Medulla oblongata (tissue), 1 donor: ENCODE measurements around the gene DYNC1I1.

Experiments
- DNase-seq: peaks from one replicate; pipeline ENCODE4 v3.0.0-alpha.2; 2015; ENCODE audit errors: extremely low spot score

DYNC1I1 gene

DNA sequence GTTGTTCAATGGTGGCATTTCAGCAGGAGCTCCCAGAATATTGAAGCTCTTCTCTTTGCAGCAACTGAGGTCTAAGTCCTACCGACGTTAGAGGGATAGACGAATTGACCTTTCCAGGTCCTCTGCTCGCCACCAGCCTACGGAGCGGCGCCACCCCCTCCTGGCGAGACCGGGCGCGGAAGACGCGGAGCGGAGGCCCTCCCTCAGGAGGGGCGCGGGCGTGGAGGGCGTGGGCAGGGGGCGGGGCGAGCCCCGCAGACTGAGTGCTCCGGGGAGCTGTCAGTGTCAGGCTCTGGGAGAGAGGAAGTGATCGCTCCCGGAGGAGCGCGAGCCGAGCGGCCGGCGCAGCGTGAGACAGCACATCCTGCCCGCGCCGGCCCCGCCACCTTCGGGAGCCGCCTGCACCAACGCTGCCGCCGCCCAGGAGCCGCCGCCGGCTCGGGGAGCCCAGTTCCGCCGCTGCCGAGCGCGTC lies at the start of gene DYNC1I1:
Gene DYNC1I1, plus strand, starts transcription at position 257 of the 473 bp plus-strand sequence. CDS start 32,176 bp downstream, outside the sequence.
- DNase-seq, result peak; percentile 72

DNA sequence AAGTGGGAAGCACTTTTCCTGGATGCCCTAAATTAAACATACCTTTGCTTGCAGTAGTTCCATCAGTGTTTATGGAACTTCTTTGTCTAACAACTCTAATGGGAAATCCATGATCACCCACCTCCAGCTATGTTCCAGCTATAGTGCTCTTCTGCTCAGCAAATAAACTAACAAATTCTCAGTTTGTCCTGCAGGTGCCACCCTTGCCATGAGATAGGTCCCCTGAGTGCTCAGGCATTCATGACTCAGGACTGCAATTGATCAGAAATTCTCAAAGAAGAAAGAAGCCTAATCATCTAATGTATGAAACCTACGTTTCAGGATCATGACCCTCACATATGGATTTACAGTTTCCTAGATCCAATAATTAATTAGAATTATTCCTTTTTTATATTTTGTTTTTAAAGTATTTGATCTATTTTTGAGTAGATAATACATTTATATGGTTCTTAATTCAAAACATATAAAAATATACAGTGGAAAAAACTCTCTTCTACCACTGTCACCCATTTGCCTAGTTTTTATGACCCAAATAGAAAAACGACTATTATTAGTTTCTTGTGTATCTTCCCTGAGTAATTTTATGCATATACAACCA lies 48.7 kb upstream of the DYNC1I1 start:
- peak; percentile 73 for DNase-seq

DNA sequence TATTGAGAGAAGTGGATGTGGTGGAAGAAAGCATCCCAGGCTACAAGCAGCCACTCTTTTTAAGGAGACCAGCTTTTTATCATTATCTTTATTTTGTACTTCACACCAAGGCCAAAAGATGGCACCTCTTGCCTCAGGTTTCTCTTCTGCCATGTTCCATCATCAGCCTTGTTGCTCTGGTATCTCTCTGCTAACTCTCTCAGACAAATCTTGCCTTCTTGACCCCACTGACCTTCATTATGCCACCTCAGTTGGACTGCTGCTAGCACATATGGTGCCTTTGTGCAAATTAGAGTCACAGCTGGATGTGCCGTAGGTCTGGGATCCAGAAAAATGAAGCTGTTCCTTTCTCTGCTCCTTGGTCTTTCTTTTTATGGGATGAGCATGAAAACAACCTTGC lies 47.1 kb upstream of the DYNC1I1 start:
- DNase-seq, result peak; percentile 14

DNA sequence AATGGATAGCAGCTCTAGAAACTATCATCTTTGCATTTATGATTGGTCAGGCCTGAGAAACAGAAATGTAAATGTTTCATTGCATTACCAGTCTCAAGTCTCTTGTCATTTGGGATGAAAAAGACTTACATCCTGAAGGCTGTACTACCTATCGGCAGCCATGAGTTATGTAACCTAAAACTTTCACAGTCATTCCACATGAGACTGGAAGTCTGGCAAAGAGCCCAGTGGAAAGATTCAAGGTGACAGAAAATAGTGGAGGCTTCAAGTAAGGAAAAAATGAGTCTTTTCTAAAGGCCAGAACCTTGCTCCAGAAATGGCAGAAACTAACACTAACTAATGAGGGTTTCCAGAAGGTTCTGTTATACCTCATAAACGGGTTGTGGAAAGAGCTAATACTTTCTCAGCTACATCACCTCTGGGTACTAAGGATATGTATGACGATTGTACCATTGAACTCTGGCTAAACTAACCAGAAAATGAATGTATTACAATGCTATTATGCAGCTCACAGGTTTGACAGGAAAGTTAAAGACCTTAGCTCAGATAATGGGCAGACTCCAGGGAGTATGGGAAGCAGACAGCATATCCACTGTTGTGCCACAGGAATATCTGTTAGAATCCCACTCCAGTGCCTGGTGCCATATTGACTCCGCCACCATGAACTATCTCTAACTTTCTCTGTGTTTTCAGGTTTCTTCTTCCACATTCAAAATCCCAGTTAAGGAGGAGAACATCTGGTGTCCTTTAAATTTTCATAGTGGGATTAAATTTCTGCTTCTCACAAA lies 41.7 kb upstream of the DYNC1I1 start:
- DNase-seq, result peak; percentile 14

DNA sequence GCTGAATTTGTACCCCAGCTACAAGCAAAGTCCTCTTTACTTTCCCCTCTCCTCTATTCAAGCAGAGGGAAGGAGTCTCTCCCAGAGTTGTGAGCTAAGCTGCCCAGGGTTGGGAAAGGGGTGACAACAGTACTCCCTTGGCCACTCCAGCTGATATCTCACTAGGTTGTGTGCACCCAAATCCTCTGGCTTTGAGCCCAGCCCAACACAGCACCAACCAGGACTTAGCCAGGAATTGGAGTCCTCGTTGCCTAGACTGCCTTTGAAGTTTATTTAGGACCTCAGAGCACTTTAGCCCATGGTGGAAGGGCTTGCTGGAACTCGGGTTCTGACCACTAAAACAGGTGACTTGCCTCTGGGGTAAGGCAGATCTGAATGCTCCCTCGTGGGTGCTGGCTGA lies 35.7 kb upstream of the DYNC1I1 start:
- DNase-seq, result no peak

DNA sequence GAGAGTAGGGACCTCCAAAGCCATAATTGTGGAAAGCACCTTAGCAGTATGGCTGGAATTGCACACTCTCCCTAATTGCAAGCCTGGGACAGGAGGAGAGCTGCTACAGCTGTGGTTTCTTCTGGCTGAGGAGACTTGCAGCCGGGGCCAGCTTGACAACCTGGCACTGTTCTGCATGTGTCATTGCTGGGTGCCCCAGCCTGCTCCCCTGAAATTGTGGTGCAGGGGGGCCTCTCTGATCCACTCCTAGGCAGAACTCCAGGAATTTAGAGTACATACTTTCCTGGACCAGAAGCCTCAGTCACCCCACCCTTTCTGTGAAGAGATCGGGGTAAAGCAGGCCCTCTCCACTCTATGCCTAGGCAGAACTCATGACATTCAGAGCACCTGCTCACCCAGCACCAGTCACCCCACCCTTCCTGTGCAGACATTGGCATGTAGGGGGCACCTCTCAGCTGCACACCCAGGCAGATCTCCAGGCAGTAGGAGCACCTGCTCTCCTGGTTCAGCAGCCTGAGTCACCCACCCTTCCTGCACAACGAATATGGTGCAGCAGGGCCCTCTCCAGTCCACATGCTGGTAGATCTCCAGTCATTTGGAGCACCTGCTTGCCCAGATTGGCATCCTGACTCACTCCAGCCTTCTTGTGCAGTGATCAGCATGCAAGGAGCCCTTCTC lies 34.4 kb upstream of the DYNC1I1 start:
- DNase-seq, result no peak

DNA sequence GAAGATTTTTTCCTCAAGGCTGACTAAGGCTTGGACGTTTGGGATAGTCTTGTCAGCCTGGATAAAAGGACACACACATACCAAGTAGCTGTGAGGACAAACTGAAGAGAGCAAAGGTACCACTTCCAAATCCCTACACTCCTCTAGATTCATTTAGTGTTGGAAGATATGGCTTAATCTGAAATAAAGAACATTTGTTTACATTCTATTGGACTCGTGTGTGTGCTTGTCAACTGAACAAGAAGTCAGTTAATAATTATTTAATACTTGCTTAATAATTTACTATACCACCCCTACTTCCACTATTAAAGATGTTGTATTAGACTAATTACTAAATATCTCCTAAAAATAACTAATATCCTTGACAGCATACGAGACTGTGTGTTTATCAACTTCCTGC lies 23.3 kb upstream of the DYNC1I1 start:
- no peak for DNase-seq

DNA sequence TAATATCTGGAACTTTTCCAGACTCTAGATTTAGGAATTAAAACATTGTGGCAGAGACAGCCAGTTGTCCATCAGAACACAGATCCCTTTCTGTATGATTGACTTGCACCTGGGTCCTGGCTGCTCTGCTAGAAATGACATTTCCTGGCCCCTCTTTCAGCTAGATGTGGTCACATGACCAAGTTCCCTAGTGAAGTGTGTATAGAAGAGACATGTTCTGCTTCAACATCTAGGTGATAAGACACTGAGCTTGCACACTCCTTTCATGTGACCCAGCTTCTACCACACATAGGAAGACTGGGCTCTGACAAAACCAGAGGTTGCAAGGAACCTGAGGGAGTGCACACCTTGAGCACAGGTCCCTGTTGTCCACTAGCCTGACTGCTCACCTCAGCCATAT lies 22.8 kb upstream of the DYNC1I1 start:
- no peak for DNase-seq

DNA sequence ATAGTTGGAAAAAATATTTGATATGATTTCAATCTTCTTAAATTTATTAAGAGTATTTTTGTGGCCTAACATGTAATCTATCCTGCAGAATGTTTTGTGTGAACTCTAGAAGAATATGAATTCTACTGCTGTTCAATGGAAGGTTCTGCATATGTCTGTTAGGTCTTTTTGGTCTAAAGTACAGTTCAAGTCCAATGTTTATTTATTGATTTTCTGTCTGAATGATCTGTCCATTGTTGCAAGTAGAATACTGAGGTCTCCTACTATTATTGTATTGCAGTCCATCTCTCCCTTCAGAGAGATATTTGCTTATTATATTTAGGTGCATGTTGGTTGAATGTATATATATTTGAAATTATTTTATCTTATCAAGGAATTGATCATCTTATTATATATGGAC lies 18.9 kb upstream of the DYNC1I1 start:
- no peak for DNase-seq

DNA sequence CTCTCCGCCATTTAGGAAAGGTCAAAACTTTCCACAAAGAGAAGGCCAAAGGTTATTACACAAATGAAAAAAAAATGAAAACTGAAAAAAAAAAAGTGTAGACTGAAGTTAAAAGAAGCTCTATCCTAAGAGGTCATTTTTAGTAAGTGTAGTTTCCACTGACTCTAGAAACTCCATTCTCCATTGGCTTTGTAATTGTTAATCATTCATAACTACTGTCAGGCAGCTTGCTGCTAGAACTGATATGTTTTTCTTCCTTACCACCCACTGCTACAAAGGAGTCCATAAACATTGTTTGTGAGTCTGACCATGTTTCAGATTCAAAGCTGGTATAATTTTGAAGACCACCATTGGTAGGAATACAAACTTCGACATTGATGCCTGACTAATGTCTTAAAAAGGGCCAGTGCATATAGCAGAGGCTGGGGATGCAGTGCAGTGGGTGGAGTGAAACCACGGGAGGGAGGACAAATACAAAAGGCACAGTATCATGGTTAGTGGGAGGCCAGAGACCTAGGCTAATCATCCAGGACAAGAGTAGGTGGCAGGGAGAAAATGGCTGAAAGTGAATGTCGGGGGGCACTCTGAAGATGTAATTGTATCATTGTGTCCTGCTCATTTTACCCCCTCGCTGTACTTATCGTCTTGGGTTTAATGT lies 16.9 kb upstream of the DYNC1I1 start:
- DNase-seq, result no peak

DNA sequence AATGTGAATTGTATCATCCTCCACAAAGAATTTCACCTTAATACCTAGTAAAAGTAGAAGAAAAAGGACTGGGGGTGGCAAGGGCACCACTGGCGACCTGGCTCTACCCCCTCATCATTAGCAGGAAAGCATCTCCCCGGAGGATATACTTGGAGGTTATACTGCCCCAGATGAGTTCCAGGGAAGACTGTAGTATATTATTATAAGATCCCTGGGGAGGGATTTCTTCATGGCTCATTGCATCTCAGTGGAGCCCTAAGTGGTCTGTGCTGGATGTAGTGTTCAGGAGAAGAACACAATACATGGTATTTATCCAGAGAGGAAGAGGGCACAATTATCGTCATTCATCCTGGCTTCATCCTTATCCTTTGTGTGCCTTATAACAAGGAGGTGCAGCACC lies 14.2 kb upstream of the DYNC1I1 start:
- DNase-seq, result no peak

DNA sequence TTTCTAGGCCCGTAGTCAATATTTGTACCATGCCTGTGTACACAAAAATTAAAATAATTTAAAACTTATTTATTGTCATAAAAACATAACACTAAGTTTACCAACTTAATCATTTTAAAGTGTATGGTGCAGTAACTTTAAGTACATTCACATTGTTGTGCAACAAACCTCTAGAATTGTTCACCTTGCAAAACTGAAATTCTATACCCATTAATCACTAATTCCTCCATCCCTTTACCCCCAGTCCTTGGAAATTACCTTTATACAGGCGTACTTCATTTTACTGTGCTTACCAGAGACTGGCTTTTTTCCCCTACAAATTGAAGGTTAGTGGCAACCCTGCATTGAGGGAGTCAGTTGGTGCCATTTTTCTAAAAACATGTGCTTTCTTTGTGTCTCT lies 6.3 kb upstream of the DYNC1I1 start:
- DNase-seq, result no peak

DNA sequence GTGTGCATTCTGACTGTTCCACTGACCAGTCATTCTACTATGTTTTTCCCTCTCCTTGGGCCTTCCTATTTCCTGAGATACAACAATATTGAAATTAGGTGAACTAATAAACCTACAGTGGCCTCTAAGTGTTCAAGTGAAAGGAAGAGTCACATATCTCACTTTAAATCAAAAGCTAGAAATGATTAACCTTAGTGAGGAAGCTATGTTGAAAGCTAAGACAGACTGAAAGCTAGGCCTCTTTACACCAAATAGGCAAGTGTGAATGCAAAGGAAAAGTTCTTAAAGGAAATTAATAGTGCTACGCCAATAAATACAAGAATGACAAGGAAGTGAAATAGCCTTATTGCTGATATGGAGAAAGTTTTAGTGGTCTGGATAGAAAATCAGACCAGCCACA lies 5.7 kb upstream of the DYNC1I1 start:
- DNase-seq, result no peak

DNA sequence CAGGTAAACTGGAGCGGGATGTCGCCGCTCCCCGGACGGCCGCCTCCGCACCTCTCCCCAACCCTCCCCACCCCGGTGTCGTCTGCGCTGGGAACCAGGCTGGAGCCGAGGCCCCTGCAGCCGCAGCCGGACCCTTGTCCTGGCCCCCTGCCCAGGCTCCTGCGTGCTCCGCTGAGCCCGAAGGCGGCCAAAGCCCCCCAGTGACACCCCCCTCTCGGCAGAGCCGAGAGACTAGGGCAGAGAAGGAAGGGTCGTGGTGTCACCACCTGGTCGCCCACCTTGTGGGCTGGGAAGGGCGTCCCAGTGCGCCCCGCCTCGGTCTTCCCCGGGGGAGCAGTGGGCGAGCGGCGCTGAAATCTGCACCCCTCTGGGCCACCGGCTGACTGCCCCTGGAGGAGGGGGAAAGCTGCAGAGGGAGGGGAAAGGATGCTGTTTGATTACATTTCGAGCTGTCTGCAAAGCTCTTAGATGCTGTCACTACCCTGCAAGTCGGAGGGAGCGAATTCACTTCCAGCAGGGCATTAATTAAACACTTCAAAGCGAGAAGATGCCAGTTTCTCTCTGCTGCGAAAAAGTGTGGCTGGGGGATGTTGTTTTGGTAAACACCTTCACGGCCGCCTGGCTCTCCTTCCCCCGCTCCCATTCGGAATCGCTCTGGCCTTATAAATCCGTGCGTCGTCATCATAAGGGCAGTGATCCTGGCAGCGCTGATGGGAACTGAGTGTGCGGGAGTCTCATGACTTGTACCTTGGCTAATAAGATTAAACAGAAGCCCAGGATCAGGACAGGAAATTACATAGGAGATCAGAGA lies 622 bp downstream of the DYNC1I1 start:
- DNase-seq, result peak; percentile 58

DNA sequence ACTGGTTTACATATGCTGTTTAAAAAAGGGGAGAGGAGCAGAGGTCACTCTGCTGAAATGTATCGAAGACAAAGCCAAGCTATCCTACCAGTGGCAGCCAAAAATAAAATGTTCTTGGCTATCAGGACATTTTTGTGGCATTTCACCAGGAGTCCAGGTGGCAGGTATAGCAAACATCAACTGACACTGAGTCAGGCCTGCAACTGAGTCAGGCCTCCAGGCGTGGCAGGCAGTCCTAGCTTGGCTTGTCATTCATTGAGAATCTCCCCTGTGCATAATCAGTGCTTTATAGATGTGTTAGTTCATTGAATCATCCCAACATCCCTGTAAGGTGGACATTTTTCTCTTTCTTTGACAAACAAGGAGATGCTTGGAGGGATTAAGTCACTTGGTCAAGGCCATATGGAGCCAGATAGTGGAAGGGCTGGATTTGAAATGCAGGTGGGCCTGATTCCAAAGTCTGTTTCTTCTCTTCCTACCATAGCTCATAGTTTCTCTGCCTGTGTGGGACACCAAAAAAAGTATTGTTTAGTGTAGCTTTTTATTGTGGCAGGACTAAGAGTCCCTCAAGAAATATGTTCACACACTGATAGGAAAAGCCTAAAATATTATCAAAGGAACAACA lies 4.3 kb downstream of the DYNC1I1 start:
- no peak for DNase-seq

DNA sequence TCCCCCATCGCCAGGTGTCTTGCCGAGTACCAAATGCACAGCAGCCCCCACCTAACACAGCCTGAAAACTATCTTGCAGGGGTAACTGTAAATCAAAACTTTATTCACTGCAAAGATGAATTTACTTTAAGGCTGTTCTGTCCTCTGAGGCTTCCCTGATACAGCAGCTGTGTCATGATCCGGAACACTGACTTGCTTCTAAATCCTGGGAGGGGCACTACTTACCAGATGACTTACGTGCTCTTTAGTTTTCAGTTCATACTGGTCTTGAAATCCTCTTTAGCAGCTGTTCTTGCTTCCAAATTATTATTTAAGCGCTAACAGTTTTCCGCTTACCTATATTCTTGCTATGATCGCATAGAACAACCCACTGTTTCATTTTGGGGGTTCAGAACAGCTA lies 4.9 kb downstream of the DYNC1I1 start:
- DNase-seq, result no peak

DNA sequence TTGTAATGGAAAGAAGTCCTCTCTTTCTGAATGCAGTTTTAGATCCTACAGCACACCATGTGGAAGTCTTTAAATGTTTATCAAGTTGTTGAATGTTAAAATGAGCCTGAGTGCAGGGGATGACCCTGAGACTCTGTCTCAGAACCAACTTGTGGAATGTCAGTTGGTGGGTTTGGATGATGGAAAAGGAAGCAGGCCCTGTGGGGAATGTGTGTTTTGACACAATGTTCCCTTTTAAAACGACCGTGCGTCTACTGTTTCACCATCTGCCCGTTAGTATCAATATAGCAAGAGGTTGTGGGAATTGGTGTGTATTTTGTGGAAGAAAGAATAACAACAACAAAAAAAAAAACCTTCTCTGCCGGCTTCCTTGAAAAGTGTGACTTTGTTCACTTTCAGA lies 8.3 kb downstream of the DYNC1I1 start:
- DNase-seq, result no peak

DNA sequence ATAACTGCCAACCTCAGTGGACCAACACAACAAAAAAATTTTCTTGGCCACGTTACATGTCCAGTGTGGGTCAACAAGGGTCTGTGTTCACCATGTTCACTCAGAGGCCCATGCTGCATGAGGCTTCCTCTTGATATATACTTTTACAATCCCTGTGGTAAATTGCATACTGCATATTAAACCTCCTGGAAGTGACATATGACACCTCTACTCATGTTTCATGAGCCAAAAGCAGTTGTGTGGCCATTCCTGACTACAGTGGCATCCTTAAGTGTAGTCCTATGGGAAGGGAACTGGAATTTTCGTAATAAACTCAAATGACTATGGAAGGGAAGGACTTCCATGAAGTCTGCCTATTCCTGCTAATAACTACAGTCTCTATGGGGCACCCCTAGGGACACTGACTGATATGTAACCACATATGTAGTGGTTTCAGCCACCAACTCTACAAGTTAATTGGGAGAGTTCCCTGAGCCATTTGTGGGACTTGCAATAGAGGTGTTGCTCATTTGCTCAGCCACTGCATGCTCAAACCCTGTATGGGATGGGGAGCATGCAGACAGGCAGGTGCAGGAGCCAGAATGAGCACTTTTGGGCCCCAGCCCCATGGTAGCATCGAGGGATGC lies 9.7 kb downstream of the DYNC1I1 start:
- DNase-seq, result no peak

DNA sequence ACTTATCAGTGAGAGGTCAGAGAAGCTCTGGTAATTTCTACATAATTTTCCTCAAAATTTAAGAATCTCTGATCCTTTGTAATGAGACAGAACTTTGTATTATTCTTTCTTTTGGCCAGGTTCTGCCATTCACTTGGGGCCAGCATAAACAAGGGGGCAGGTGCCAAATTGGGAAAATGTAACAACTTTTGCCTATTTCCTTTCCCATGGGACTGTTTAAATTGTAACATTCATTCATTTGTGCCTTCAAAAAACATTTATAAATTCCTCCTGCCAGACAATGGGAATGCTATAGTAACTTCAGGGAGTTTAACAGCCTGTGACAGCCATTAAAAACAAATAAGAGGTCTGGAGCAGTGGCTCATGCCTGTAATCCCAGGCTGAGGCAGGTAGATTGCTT lies 12.4 kb downstream of the DYNC1I1 start:
- no peak for DNase-seq

DNA sequence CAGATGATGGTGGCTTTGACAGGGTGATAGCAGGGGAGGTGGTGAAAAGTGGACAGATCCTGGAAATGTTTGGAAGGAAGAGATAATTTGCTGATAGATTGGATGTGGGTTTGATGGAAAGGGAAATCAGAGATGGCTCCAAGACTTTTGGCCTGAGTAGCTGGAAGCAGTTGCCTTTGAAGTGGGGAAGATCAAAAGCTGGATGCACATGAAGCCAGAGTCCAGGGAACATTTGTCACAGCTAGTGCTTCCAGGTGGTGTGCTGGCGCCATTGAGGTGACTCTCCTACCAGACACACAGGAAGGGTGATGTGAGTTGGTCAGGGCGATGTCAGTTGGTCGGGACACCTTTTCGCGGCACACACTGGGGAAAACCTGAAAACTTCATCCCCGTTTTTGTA lies 15.9 kb downstream of the DYNC1I1 start:
- DNase-seq, result no peak

DNA sequence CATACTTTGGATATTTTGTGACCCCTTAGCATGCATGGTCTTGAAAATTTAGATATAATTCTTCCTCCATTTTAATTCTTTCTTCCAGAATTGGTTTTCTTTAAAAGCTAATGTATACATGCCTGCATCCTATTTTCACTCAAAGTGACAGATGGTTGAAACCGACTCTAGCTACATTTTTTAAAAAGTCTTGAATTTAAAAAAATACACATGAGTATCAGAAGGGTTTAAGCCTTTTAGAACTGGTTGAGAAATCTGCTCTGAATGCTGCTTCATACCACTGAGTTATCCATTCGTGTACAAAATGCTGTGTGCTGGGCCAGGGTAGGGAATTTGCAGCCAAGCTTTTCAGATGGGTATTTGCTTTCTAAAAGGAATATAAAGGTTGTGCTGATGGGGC lies 16.5 kb downstream of the DYNC1I1 start:
- DNase-seq, result no peak
